GM18951 (cell line): ENCODE measurements around the gene MTA2.
"Not testable (repeated sequence)": the region's sequence is repeated elsewhere in the genome, so short reads cannot be mapped to it uniquely, and the experiment has no call there.

Experiments
- POLR2A ChIP-seq: IDR thresholded peaks from 4 replicates; pipeline ENCODE4 v1.6.1; 2011; ENCODE audit warnings: mild to moderate bottlenecking; ENCODE audit not compliant: insufficient read length, insufficient read depth; ENCODE audit errors: extremely low read depth
- in situ Hi-C: fragments of 300-500 bp; cut with MboI; formaldehyde crosslinking; loops from one replicate; pipeline ENCODE4 v1.12.0; 2022; ENCODE audit warnings: low sequenced_read_pairs, mixed read lengths, inconsistent platforms; ENCODE audit not compliant: unreplicated experiment

Gene MTA2

DNA sequence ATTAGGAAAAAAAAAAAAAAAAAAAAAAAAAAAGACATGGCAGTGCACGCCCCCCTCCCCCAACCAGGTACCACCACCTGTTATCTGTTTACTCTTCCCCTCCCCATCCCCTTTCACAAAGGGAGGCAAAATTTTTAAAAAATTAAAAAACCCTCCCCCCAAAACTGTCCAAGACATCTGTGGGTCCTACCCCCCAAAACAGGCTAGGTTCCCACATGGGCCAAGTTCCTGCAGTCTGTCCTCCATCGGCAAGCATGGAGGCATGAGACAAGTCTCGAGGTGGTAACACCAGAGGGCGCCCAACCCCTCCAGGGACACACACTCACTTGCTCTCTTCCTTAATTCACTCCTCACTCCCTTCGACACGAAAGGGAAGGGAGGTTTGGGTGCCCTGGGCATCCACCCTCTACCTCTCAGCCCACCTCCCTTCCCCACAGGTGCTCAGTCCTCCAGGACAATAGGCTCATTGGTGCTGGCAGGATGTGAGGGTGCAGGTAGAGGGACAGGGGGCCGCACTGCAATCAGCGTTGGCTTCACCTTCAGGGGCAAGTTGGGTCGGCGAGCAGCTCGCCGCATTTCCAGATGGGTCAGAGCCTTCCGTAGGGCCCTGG lies 8.1 kb downstream of the MTA2 start:
- in situ Hi-C loops: no loop called here
- peak; percentile 18 for TF ChIP-seq POLR2A

DNA sequence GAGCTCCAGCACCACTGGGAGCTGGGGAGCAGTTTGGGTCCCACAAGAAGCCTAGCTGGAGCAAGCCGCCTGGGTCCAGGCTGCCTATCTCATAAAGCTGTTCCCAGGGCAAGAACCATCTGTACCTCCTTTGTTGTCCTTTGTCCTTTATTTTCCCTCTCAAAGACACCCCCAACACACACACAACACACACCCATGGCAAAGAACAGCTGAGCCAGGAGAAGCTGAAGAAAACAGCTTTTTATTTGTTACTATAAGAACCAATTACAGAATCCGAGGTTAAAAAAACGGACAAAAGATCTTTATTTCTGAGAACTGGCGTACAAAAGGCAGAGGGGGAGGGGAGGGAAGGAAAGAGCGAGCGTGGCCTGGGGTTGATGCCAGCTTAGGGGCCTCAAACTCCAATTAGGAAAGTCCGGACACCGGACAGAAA lies 8.7 kb downstream of the MTA2 start:
- no peak for TF ChIP-seq POLR2A
- in situ Hi-C loops: no loop called here

DNA sequence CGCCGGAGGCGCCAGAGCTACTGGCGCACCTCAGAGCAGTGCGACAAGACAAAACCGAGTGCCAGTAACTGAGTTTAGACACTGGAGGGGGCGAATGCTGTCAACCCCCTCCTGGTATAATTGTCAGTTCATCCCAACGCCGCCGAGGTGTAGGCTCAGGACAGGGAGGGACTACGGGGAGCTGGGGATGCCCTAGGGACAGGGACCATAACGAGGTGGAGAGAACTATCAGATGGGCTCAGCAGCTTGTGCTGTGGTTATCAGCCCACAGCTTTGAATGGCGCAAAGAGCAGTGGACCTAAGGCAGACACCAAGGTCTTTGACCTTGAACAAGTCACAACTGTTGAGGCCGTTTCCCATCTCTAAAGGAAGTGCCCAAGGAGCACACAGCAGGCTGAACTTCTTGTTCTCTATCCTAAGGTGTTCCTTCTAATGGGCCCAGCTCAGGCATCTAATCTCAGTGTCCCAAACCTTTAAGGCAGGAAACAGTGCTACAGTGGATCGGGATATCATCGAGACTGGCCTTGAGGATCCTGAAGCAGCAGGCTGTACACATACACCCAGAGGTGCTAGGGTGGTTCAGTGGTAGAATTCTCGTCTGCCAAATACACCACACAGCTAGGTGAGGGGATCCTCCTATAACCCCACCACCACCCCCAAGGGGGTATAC lies 9.4 kb downstream of the MTA2 start:
- TF ChIP-seq POLR2A: no peak
- in situ Hi-C loops: no loop called here

DNA sequence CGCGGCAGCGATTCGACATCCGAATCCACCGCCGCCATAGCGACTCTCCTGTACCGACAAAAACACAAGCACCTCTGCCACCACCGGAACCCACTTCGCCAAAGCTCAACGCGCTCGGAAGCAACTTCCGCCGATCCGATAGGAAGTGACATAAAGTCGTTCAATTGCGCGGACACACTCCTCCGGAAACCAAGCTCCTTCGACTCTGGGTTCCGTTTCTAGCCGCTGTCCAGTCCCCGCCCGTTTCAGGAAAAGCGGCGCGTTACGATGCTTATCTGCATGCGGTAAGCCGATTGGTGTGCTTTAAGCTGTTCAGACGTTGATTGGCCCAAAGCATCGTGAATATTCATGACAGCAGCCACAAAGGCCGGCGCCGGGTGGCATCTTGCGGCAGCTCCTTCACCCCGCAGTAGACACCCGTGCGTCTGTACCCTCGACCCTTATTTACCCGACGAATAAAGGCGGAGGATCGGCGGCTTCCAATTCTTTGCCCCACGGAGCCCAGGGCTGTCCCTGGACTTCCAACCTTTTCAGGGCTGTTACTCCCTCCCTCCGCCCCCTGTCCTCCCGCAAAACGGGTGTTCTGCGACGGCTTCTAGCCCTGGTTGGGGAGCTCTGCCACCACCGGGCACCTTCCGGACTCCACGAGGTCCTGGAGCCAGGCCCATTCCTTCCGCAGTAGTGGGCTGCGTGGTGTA lies 10.1 kb downstream of the MTA2 start, which contains the start of gene TUT1:
Gene TUT1, minus strand, starts transcription at position 76 of the 698 bp plus-strand sequence. Its CDS starts 38 bp downstream, at position 38.
- TF ChIP-seq POLR2A: peak; percentile 97
- in situ Hi-C loops: no loop called here

DNA sequence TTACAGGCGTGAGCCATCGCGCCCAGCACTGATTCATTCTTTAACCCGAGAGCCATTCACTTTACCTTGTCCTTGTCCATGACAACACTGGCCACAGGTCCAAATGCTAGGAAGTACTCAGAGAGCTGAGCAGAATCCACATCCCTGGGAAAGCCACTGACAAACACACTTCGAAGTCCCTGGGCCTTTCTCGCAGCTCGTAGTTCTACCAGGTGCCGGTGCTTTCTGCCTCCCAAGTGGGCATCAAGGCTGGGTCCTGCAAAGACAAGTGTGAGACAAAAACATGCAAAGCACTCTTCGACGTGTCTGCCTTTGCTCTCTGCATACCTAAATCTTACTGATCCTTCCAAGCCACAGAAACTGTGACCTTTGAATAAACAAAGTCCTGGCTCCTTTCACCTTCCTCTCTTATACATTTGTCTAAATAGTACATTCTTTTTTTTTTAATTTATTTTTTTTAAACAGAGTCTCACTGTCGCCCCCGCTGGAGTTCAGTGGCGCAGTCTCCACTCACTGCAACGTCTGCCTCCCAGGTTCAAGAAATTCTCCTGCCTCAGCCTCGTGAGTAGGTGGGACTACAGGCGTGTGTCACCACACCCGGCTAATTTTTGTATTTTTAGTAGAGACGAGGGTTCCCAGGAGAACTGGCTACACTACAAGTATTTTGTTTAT lies 12.6 kb downstream of the MTA2 start:
- in situ Hi-C loops: no loop called here
- TF ChIP-seq POLR2A: no peak

DNA sequence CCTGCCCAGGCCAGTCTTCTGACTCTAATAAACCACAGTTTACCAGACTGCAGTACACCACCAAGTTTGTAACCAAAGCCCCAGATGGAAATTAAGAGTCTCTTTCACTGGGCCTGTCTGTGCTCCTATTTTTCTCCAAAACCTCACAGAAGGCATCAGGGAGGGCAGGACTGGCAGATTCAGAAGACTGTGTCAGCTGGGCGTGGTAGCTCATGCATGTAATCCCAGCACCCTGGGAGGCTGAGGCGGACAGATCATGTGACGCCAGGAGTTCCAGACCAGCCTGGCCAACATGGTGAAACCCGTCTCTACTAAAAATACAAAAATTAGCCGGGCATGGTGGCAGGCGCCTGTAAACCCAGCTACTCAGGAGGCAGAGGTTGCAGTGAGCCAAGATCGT lies 16.3 kb downstream of the MTA2 start:
- in situ Hi-C loops: not testable (repeated sequence)

DNA sequence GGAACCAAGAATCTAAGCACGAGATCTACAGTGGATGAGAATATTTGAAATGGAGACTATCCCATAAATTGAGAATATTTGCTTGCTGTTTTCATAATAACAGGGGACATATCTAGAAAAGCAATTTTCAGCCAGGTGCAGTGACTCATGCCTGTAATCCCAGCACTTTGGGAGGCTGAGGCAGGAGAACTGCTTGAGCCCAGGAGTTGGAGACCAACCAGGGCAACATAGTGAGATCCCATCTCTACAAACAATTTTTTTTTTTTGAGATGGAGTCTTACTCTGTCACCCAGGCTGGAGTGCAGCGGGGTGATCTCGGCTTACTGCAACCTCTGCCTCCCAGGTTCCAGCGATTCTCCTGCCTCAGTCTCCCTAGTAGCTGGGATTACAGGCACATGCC lies 19.9 kb downstream of the MTA2 start:
- in situ Hi-C loops: not testable (repeated sequence)

DNA sequence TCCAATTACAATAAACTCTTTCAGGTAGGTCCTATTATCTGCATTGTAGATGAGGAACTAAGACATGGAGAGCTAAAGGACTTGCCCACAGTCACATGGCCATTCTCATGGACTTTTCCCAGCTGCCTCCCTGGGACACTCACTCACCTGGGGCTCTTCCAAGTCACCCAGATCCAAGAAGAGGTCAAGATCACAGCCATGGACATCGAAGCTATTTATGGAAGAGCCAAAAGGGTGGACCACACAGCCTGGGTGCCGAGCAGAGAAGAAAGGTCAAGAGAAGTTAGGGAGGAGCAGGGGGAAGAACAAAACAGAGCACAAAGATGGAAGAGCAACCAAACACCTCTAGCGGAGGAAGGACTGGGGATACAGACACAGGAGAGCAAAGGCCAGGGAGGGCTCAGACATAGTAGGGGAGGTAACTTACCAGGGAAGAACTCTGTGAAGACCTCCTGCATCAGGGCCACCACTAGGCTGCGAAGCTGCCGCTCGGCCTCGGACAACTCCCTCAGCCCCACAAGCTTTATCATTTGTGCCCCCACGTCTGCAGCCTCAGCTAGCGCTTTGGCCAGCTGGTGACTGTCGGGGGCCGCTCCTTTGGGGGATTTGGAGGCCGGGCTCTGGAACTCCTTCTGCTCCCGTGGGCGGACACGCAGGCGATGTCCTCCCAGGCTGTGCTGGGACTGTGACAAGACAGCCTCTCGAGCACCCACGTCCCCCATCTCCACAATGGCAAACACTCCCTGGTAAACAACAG lies 20.5 kb downstream of the MTA2 start:
- in situ Hi-C loops: no loop called here

DNA sequence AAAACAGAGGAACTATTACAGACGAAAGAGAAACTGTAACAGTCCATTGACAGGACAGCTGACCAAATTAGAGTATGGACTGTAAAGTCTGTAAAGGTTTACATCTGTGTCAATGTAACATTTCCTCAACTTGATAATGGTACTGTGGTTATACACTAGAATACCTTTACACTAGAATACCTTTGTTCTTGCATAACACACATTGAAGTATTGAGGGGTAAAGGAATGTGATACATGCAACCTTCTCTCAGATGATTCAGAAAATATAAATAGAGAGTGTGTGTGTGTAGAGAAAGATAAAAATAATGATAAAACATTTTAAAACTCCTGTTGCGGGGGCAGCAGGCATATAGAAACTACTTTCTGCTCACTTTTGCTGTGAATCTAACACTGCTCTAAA lies 22.4 kb downstream of the MTA2 start:
- TF ChIP-seq POLR2A: no peak
- in situ Hi-C loops: no loop called here

More for the DNA sequence above, 20.5 kb downstream of the MTA2 start:
- TF ChIP-seq POLR2A: no peak

DNA sequence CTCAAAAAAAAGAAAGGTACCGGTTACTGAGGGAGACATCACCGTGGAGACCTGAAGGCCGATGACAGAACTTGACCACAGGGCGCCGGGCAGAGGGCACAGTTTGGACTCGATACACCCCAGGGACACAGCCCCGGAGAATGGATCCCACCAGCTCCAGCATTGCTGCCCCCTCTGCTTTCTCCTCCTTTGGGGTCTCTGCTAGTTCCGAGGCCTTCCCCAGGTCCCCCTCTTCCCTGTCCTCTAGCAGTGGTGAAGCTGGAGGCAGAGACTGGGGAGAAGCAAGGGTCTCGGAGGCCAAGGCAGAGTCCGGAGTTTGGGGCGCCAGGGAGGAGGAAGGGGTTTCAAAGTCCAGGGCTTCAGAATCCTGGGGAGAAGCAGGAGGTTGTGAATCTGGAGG lies 23.1 kb downstream of the MTA2 start:
- in situ Hi-C loops: no loop called here
- TF ChIP-seq POLR2A: no peak

DNA sequence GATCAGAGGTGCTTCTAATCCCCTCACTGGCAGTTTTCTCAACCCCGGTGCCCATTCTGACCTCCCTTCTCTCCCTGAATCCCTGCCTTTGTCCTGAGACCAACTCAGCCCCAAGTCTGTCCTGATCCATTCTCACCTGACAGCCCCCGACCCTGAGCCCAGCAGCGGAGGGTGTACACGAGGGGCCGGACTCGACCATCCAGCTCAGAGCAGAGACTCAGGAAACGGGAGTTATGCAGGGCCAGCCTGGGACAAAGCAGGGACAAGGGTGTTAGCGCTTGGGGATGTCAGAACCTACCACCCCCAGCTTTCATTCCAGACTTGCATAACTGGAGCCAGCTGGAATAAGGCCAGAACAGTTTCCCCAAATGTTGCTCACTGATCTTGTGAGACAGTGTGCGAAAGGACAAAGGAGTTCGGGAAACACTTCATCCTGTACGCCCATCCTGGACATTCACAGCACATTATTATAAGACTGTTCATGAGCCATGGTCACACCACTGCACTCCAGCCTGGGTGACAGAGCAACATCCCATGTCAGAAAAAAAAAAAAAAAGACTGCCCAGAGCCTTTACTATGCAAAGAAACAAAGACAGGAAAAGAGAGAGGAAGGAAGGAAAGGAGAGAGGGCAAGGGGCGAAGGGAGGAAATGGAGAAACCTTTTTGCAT lies 24.5 kb downstream of the MTA2 start:
- in situ Hi-C loops: no loop called here
- TF ChIP-seq POLR2A: no peak

DNA sequence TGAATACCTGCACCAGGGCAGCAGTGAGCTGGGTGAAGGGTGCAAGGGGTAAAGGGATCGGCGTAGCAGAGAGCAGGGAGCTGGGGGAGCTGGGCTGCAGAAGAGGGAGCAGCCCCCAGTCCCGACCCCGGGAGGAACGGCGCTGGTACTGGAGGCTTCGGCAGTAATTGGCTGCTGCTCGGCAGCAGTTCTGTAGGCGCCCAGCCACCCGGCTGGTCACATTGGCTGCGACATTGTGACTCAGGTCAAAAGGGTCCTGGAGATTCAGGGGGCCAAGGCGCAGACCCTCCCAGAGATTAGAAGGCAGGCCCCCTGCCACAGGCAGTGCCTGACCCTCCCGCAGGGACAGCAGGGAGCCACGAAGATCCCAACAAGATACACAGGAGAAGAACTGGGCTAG lies 25.8 kb downstream of the MTA2 start:
- in situ Hi-C loops: no loop called here
- no peak for TF ChIP-seq POLR2A
